GM19351 (cell line): ENCODE data around the gene SLC49A4.
A peak's percentile ranks its signal among the peaks of the same experiment; 100 is the strongest.
"Not testable (repeated sequence)": the region's sequence is repeated elsewhere in the genome, so short reads cannot be mapped to it uniquely, and the experiment has no call there.

Experiments used
- ATAC-seq: cut with Tn5 transposase; IDR thresholded peaks from one replicate; pipeline ENCODE4 v1.9.1; 2021; ENCODE audit warnings: mild to moderate bottlenecking, moderate library complexity; ENCODE audit not compliant: unreplicated experiment

The SLC49A4 gene, protein sequence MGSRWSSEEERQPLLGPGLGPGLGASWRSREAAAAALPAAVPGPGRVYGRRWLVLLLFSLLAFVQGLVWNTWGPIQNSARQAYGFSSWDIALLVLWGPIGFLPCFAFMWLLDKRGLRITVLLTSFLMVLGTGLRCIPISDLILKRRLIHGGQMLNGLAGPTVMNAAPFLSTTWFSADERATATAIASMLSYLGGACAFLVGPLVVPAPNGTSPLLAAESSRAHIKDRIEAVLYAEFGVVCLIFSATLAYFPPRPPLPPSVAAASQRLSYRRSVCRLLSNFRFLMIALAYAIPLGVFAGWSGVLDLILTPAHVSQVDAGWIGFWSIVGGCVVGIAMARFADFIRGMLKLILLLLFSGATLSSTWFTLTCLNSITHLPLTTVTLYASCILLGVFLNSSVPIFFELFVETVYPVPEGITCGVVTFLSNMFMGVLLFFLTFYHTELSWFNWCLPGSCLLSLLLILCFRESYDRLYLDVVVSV

DNA sequence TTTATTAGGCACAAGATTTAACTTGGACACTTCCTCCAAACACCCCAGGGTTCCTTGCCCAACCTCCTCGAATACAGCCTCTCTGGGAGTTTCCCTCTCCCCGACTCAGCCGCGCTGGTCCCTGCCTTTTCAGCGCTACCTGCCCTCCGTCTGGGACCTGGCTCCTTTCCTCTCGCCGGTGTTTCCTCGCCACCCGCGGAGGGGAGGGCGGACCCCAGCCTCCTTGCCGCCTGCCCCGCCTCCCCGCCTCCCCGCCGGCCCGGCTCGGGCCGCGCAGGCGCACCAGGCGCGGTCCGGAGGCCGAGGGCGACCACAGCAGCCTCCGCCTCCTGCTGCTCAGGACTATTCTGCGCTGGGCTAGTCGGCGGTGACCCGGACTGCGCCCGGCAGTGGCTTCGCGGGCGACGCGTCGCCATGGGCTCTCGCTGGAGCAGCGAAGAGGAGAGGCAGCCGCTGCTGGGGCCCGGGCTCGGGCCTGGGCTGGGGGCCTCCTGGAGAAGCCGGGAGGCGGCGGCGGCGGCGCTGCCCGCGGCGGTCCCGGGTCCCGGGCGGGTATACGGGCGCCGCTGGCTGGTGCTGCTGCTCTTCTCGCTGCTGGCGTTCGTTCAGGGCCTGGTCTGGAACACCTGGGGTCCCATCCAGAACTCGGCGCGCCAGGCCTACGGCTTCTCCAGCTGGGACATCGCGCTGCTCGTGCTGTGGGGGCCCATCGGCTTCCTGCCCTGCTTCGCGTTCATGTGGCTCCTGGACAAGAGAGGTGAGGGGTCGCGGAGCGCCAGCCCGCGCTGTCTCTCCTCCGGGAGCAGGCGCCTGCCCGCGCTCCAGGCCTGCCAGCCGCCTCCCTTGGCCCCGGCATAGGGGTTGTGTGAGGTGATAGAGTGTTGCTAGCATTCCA is at the start of gene SLC49A4:
Gene SLC49A4, plus strand, starts transcription at position 291 of the 895 bp plus-strand sequence. Its CDS starts 124 bp downstream, at position 415.
- ATAC-seq = peak; percentile 74

DNA sequence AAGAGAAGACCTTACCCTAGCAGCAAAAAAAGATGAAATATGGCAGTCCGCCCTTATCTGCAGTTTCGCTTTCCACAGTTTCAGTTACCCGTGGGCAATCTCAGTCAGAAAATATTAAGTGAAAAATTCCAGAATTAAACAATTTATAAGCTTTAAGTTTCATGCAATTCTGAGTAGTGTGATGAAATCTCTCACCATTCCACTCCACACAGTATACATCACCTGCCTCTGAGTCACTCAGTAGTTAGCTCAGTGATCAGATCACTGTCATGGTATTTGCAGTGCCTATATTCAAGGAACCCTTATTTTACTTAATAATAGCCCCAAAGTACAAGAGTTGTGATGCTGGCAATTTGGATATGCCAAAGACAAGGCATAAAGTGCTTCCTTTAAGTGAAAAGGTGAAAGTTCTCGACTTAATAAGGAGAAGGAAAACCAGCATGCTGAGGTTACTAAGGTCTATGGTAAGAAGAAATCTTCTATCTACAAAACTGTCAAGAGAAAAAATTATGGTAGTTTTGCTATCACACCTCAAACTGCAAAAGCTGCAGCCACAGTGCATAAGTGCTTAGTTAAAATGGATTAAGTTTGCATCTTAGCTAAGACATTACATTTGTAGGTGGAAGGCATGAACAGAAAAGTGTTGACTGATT is 49.4 kb upstream of the SLC49A4 start:
- no peak for ATAC-seq

DNA sequence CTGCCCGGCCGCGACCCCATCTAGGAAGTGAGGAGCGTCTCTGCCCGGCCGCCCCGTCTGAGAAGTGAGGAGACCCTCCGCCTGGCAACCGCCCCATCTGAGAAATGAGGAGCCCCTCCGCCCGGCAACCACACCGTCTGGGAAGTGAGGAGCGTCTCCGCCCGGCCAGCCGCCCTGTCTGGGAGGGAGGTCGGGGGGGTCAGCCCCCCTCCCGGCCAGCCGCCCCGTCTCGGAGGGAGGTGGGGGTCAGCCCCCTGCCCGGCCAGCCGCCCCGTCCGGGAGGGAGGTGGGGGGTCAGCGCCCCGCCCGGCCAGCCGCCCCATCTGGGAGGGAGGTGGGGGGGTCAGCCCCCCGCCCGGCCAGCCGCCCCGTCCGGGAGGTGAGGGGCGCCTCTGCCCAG is 47.6 kb upstream of the SLC49A4 start:
- not testable (repeated sequence) for ATAC-seq

DNA sequence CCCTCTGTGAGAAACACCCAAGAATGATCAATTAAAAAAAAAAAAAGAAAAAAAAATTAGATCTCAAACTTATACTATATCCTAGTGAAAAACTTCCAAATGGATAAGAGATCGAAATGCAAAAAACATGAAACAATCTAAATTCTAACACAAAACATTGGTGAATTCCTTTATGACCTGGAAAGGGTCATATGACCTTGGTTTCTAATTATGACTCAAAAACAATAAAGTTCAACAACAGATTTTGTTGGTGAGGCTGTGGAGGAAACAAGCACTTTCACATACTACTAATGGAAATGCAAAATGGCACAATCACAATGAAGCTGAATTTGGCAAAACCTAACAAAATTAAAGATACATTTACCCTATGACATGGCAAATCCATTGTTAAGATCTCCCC is 46.5 kb upstream of the SLC49A4 start:
- ATAC-seq = no peak

DNA sequence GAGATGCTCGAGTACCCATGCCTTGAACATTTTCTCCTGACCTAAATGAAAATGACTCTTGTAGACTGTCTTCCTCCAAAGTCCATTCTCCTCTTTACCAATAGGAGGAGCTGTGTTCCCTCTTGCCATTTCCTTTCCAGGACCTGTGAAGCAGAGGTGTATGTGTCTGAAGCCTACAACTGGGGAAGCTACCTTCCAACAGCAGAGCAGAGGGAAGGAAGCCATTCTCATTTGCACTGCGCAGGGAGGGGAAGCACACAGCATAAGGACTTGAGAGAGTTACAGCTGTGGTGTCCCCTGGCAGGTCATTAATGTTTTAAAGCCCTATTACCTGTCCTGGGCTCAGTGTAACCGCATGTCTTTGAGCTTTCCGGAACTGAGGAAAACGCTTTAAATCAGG is 39.9 kb upstream of the SLC49A4 start:
- ATAC-seq = peak; percentile 69

DNA sequence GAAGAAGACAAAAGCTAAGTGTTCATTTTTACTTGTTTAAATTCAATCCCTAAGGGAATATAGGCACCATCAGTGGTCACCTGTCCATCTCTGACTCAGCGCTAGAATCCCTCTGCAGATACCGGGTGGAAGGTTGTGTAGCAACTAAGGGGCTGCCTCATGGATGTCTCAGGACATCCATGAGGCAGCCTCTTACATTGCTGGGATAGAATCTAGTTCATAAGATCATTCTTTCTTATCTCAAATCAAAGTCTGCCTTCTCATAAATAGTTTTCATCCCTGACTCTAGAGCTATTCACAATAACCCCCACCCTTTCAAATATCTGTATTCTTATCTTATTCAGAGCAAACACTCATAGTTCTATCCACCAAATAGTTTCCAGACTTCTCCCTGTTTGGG is 39.4 kb upstream of the SLC49A4 start:
- ATAC-seq = no peak

DNA sequence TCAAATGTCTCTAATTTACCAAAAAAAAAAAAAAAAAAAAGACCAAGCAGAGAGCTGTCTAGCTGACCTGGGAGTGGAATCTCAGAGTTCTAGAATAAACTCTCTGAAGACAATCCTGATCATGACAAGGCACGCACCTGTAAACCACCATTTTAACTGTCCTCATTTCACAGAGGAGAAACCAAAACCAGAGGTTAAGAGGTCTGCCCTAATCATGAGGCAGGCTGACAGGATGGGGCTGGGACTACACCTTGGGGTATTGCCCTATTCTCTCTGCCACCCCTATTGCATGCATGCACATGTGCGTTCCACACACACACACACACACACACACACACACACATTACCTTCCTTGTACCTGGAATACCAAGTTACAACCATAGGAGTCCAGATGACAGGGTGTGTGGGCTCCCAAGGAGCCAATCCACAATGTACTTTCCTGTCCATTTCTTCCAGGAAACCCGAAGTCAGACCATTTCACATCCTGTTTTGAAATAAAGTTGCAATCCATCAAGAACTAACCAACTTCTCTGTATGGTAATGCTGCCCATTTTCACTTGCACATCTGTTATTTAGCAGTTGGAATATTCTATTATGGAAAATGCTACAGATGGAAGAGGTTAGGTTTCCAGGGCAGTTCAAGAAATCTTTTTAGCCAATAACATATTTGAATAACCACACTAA is 35.9 kb upstream of the SLC49A4 start:
- ATAC-seq = no peak

DNA sequence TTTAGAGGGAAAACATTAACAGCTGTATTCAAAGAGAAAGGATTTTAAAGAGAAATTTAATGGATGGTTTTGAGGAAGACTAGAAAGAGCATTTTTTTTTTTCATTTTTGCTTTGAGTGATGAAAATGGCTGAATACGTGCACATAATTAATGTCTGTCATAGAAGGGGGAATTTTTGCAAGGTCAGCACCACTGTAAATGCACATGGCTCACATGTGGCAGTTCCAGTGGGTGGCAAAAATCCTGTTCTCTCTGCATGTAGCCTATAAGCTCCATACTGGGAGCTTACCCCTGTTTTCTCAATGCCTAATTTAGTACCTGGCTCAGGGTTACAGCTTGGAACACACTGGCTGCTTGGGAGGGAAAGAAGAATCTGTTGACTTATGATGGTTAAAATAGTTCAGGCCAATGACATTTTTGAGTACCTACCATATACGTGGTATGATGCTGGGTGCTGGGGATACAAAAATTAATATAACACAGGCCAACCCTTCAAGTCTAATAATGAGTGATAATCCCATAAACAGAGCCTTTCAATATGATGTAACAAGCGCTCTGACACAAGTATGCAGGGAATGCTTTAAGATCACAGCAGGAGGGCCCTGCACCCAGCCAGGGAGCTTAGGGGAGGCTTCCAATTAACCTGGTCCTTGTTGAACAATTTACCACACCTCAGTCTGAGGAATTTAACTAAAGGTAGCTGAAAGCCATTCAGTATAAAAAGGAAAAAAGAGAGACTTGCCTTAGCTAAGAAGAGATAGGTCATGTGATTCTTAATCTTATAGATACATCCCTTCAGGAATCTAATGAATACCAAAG is 34.2 kb upstream of the SLC49A4 start:
- no peak for ATAC-seq

DNA sequence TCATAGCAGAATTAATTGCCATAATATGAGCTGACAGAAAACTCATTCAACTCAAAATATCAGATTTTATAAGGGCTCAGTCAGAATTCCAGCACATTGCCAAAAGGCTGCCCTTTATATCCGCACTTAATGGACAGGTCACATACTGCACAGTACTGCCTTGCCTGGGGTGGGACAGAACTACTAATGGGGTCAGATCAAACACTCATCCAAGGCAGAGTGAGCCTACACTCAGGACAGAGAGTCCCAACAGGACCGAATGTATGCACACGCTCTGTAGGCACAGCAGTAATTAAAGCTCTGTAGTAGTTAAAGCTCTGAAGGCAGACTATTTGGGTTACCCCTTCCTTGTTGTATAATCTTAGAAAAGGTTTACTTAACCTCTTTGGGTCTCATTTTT is 28.4 kb upstream of the SLC49A4 start:
- no peak for ATAC-seq

DNA sequence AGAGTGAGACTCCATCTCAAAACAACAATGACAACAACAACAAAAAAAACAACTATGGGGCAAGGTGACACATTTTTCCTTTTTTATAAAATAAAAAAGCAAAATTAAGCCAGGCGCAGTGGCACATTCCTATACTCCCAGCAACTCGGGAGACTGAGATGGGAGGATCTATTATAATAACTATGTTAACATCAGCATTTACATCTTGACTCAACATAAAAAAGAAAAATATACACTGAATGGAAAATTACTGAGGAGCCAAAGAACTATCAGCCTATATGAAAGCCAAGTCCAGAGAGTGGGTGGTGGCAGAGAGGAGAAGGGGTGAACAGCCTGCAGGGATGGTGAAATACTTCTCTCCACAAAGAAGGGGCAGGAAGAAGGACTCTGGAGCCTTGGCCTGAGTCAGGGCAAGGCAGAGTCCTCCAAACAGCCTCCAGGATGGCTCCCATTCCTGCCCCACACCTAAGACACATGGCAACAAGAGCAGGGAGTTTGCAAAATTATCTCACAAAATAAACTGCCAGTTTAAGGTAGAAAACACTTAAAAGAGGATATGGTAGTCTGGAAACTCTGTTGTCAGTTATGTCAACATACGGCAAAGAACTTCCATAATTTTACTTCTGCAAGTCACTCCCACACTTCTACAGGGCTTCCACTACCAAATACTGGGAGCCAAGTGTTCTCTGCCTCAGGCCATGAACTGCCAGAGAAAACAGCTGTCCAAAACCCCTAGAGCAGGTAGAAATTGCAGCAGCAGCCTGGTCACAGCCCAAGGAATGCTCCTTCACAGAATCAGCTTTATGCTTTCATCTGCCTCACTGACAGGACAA is 27.1 kb upstream of the SLC49A4 start:
- no peak for ATAC-seq

DNA sequence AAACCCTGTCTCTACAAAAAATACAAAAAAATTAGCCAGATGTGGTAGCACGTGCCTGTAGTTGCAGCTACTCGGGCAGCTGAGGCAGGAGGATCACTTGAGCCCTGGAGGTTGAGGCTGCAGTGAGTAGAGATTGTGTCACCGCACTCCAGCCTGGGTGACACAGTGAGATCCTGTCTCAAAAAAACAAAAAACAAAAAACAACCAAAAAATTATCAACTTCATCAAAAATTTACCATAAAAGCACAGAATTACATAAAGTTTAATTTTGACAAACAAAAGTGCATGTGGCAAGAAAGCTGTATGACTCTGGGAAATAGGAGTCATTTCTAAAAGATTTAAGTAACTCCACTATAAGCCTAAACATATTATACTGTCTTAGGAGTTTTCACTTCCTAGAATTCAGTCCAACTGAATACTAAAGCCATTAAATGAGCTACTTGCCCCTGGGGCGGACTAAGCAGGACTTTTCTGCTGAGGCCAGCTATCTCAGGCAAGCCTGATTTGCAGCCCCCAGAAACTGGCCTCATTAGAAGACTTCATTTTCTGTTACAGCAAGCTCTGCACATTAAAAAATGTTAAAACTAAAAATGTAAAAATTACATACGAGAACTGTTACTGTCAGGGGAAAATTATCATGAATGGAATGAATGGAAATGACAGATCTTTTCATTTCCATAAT is 24.2 kb upstream of the SLC49A4 start:
- ATAC-seq = no peak

DNA sequence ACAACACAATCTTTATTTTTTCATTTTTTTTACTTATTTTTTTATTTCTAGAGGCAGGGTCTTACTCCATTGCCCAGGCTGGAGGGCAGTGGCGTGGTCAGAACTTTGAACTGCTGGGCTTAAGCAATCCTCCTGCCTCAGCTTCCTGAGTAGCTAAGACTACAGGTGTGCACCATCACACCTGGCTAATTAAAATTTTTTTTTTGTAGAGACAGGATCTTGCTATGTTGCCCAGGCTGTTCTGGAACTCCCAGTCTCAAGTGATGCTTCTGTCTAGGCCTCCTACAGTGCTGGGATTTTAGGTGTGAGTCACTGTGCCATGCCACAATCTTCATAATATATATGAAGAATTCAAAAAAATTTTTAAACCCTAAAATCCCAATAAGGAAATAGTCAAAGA is 22.0 kb upstream of the SLC49A4 start:
- no peak for ATAC-seq

DNA sequence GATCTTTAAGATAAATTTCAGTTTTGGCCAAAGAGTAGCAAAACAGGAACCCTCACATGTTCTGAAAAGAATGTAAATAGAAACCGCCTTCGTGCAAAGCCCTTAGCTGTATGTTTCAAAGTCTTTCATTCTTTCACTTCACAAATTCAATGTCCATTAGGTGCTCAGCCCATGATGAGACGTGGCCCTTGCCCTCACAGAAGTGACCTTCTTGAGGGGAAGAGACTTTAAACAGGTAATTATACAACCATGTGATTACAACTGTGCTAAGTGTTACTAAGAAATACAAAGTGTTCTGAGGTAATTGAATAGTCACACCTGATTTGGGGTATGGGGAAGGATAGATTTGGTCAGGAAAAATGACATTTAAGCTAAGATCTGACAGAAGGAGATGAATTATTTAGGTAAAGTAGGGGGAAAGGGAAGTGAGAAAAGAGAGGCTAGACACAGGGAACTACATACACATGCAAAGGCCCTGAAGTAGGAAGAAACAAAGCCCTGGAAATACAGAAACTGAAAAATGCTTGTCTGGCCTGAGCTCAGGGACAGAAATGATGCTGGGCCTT is 20.8 kb upstream of the SLC49A4 start:
- peak; percentile 87 for ATAC-seq

DNA sequence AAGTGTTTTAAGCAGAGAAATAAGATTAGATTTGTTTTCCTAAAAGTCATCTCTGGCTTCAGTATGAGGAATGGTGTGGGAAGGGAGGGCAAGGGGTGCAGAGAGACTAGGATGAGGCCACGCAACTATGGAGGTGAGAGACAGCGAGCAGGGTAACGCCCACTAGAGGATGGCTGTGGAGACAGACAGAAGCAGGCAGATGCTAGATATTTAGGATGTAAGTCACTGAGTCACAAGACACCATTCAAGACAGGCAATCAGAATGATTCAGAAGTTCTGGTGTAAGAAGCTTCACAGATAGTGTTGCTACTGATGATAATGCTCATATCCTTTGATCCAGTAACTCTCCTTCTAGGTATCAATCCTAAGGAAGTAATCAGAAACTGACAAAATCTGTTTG is 20.3 kb upstream of the SLC49A4 start:
- ATAC-seq = no peak

DNA sequence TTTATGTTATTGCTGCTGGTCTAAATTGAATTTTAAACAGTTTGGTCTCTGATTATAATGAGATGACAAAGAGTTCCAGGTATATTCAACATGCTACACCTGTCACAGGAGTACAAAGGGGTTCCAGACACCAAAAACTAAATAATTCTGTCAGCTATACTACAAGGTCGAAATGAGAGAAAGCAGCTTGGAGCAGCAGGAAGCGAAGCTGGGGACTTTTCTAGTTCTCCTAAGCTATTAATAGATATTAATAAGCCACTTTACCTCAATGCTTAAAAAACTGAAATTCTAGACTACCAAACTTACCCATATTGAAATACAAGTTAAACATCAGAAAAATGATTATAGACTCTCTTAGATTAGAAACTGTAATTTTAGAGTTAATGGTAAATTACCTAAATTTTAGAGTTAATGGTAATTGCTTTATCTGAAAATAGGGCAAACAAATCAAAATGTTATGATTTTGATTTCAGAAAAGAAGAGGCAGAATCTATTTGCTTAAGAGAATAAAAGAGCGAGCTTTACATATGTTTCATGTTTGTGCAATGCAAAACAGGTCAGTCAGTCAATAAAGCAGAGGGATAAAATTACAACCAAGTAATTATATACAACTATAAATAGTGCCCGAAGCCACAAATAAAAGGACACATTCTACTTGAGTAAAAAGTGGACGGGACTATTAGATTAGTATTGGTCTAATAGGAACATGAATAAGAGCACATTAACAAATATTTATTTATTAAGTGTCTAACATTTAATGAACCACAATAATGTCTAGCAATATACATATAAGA is 18.0 kb upstream of the SLC49A4 start:
- no peak for ATAC-seq

DNA sequence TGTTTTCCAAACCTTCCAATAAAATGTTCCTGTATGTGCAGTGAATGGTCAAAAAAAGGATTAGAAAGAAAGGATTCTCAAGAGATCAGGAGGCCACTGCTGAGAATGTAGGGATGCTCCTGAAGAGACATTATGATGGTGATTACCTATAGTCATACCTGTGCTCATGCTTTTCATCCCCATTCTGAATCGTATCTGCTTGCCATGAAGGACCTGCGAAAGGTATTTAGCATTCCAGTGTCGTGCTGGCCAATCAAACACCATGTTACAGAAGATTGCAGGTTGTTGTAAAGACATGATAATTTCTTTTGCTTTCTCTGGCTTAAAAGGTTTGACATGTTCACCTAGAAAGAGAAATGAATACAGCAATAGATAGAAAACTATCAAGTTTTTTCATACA is 17.3 kb upstream of the SLC49A4 start:
- no peak for ATAC-seq

DNA sequence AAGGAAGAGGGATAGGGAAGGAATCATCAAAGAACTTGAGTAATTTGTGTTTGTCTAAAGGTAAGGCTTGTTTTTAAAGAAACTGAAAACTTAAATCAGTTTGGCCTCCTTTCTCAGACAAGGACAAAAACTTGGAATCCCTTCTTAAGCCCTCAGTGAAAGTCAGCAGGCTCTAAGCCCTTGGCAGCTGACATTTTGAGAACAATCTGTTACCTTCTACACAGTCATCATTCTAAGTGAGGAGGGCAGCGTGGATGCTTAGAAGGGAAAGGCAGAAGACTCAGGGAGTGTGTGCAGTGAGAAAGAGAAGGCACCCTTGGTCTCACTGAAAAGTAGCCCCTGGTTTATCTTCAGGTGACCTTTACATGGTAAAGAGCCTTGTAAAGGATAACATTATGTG is 12.1 kb upstream of the SLC49A4 start:
- ATAC-seq = no peak
